Stimulated activated CD8-positive, alpha-beta memory T cell treated with anti-CD3 and anti-CD28 coated beads, Interleukin-15, amount 100 ng/mL, for 4 hours (primary cell): ENCODE measurements around the gene AHI1.
"Not testable (repeated sequence)": the region's sequence is repeated elsewhere in the genome, so short reads cannot be mapped to it uniquely, and the experiment has no call there.

ENCODE experiments used
- DNase-seq, 2 donors: peaks; one replicate each; pipeline ENCODE4 v3.0.0-alpha.2; 2020; ENCODE audit warnings: low read depth in 2 of 2

The AHI1 gene

GRCh38 chr6:135393289-135393688 is 104.3 kb downstream of the AHI1 start:
- no peak for DNase-seq

DNA sequence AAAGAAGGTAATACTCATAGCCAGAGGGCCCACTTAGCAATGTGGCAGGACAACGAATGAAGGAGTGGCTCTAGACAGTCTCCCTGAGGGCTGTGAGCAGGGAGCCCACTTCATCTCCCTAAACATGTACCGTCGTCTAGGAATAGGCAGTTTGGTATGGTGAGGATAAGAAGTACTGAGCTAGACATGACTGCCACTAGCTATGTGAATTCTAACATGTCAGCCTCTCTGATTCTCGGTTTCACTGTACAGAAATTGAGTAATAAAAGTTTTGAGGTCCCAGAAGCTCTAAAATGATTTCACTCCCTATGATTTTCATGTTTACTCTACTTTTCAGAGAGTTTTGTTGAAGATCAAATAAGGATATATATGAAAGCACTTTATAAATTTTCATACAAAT is 107.1 kb downstream of the AHI1 start:
- no peak for DNase-seq

DNA sequence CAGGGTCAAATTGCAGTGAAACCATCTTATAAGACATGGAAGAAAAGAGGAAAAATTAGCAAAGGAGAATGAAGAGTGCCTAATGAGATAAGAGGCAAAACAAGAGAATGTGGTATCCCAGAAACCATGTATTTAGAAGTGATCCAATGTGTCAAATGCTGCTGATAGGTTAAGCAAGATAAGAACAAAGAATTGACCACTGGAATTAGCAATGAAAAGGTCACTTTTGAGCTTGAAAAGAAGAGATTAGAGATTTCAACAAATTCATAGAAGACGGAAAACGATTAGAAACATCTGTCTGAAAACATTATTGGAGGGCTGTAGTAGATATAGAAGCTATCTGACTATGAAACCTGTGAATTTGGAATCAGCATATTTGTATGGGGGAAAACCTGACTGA is 112.2 kb downstream of the AHI1 start:
- no peak for DNase-seq

DNA sequence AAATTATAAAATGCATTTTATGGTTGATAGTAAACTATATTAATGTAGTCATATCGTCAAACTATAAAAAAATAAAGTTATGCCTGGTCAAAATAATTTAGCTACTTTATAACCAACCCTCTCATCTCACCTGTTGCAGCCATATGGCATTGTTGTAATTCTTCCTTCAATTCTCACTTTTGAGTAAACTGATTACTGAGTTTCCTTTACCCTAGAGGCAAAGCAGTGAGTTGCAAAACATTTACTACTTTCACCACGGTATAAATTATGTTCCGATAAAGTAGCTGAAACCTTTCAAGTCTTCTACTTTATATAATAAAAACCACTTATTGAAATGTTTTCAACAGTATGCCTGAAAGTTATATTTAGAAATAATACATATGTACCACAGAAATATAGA is 113.8 kb downstream of the AHI1 start:
- DNase-seq, result no peak

GRCh38 chr6:135383301-135383700 is 114.2 kb downstream of the AHI1 start:
- DNase-seq, result no peak

GRCh38 chr6:135382182-135382628 is 115.3 kb downstream of the AHI1 start:
- no peak for DNase-seq

- DNase-seq, result no peak
These were observed 116.7 kb downstream of the AHI1 start for GRCh38 chr6:135380793-135381192.

- no peak for DNase-seq
These were observed 117.9 kb downstream of the AHI1 start for GRCh38 chr6:135379647-135380046.

- no peak for DNase-seq
These were observed 124.8 kb downstream of the AHI1 start for GRCh38 chr6:135372758-135373157.

- not testable (repeated sequence) for DNase-seq
These were observed 133.9 kb downstream of the AHI1 start for GRCh38 chr6:135363622-135364021.

GRCh38 chr6:135362124-135362523 is 135.4 kb downstream of the AHI1 start:
- DNase-seq, result no peak

GRCh38 chr6:135360222-135360621 is 137.3 kb downstream of the AHI1 start:
- DNase-seq, result no peak

DNA sequence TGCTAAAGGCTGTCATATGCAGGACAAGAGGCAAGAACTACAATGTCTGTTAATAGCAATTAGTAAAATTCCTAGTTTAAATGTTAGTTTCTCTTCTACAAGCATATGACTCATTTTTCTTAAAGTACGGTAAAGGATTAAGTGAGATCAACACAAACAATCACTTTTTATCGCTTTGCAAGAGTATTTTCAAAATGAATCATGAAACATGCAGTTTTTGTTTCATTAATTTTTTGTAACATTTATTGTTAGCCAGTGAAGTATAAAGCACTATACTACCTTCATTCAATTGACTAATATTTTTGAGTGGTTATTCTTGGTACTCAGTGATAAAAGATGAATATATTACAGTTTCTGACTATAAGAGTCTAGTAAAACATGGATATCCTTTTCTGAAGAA is 138.6 kb downstream of the AHI1 start:
- DNase-seq, result no peak

GRCh38 chr6:135358251-135358821 is 139.2 kb downstream of the AHI1 start:
- DNase-seq, result no peak

DNA sequence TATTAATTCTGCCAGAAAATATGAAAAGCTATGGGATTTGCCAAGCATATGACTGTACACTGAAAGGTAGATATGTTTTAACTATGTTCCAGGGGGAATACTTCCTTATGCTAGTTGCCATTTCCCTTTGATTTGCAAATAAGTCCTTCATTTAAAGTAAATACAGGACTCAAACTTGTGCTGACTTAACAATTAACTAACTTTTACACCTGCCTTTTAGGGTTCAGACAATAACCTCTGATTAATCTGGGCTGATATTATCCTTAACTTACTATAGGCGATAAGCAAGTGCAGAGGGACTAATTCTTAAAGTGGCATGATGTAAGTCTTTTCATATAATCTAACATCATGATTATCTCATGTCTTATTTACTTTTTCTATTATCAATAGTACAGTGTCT is 143.1 kb downstream of the AHI1 start:
- DNase-seq, result no peak

- DNase-seq, result no peak
These were observed 144.4 kb downstream of the AHI1 start for GRCh38 chr6:135353113-135353512.

DNA sequence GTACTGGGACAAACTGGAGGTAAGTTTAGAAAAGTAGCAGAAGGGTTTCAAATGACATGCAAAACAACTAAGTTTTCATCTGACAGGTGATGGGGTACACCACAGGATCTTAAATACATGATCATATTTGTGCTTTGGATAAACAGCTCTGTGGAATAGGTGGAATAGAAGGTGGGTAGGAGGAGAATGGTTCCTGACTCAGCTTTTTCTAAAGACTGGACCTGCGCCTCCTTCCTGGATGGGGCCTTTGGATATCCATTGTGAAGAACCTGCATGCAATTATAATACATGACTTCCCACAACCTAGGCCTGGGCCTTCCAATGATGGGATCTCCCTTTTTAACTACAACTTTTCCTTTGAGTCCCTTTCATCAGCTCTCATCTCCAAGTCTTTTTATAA is 145.9 kb downstream of the AHI1 start:
- DNase-seq, result no peak

DNA sequence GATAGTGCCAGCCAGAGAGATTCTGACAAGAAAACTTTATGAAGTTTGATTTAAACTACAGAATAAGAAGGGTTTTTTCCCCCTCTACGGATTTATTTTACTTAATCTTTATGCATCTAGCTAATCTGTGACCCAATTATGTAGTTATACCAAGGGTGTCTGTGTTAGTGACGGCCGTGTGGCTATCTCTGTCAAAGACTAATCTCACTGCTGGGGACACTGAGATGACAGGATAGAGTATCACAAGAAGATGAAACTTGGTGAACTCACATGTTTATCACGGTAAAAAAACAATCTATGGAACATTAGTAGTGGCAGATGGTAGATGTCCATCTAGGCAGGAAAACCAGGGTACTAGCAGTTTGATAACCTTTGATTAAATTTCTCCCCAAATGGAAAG is 149.7 kb downstream of the AHI1 start:
- no peak for DNase-seq

DNA sequence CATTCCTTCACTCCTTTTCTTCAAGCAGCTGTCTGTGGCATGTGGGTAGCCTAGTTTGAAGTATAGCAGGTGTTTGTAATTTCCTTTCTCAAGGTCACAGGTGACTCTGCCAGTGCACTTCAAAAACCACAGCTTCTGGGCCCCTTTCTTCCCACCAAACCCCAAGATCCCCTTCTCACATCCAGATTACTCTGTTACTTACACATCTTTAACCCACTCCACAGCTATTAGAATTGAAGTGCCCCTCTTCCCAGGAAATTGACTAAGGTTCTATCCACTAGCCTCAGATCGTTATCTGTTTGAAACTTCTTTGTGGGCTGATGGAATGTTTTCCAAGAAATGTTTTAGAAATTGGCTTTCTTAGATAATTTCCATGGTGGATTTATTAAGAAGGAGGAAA is 150.8 kb downstream of the AHI1 start:
- DNase-seq, result no peak

- DNase-seq, result no peak
These were observed 153.0 kb downstream of the AHI1 start for GRCh38 chr6:135344526-135344925.

DNA sequence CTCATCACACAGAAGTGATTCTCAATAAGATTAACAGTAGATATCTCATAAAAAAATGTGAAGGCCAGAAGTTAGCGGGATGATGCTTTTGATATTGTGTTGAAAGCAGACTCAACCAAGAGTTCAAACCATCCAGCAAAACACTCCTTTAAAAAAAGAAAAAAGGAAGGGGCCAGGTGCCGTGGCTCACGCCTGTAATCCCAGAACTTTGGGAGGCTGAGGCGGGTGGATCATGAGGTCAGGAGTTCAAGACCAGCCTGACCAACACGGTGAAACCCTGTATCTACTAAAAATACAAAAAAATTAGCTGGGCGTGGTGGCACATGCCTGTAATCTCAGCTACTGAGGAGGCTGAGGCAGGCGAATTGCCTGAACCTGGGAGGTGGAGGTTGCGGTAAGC is 157.6 kb downstream of the AHI1 start:
- DNase-seq, result not testable (repeated sequence)

DNA sequence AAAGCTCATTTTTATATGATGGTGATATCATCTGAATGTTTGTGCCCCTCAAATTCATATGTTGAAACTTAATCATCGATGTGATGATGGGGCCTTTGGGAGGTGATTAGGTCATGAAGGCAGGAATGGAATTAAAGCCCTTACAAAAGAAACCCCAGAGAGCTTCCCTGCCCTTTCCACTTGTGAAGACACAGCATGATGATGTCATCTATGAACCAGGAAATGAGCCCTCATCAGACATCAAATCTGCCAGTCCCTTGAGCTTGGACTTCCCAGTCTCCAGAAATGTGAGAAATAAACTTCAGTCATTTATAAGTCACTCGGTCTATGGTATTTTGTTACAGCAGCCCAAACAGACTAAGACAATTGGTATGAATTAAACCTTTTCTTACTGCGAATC is 163.4 kb downstream of the AHI1 start:
- no peak for DNase-seq

DNA sequence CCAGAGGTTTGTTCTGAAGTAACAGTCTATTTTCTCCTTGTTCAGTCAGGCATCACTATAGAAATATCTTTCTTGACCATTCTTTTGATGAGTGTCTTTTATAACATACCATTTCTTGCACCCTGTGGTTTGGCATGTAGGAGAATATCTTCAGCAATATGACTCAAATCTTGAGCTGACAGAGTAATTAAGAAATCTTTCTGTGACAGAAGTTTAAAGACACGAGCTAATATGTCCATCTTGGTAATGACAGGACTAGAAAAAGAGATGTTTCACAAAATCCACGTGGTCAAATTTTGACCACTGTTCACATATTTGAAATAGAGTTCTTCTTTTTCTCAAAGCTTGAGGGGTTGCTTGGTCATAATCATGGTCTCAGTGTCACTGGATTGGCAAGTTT is 166.5 kb downstream of the AHI1 start:
- DNase-seq, result no peak
